IMR-90 (cell line): ENCODE data around the gene PRKCE. TPM values are rescaled to one million over a fixed set of nuclear protein-coding genes. Genes with fewer than 3 reads are reported as not detected.
A peak's percentile ranks its signal among the peaks of the same experiment; 100 is the strongest.

ENCODE experiments used
- ATAC-seq: fragments of 200-7000 bp; cut with Tn5 transposase; 2 replicates; pipeline ENCODE4 v1.9.1; 2020; ENCODE audit warnings: low read depth, mild to moderate bottlenecking, moderate library complexity
- BruUV-seq: library from RNA; stranded (reverse); fragments of 400-500 nt; replicated peaks from 2 replicates; lab custom pipeline; 2021; lab: Mats Ljungman, UMichigan
- CTCF ChIA-PET: fragments of 300-600 bp; formaldehyde crosslinking; extraction: SDS; loops from one replicate; lab custom pipeline; 2021; ENCODE audit warnings: antibody characterized with exemption; lab: Yijun Ruan, JAX
- POLR2A ChIA-PET: fragments of 300-600 bp; sonication (Branson Sonifier 250); formaldehyde crosslinking; loops from one replicate; lab custom pipeline; 2022; ENCODE audit warnings: antibody characterized with exemption; ENCODE audit not compliant: unreplicated experiment; lab: Charles Lee
- DNase-seq: peaks from one replicate; pipeline ENCODE4 v3.0.0; 2013
- H2AFZ ChIP-seq: replicated peaks from 2 replicates; pipeline ENCODE3; 2013; ENCODE audit warnings: low read length, mild to moderate bottlenecking; ENCODE audit not compliant: poor library complexity
- H2AK5ac ChIP-seq: 2 replicates; pipeline ENCODE4 v1.6.1; 2013; ENCODE audit warnings: low read depth, low read length, inconsistent platforms
- H2AK9ac ChIP-seq: replicated peaks from 2 replicates; pipeline ENCODE3; 2013; ENCODE audit warnings: mild to moderate bottlenecking, low read depth, low read length, moderate library complexity; ENCODE audit not compliant: poor library complexity
- H2BK120ac ChIP-seq: 2 replicates; pipeline ENCODE4 v1.6.1; 2013; ENCODE audit warnings: low read depth, low read length, inconsistent platforms
- H2BK15ac ChIP-seq: 3 replicates; pipeline ENCODE4 v1.6.1; 2013; ENCODE audit warnings: low read depth, low read length, inconsistent platforms
- H2BK20ac ChIP-seq: 2 replicates; pipeline ENCODE4 v1.6.1; 2013; ENCODE audit warnings: low read depth, mild to moderate bottlenecking, inconsistent platforms, low read length, moderate library complexity
- H2BK5ac ChIP-seq: 2 replicates; pipeline ENCODE4 v1.6.1; 2013; ENCODE audit warnings: mild to moderate bottlenecking, low read depth, low read length, inconsistent platforms; ENCODE audit not compliant: poor library complexity, severe bottlenecking
- H3K14ac ChIP-seq: replicated peaks from 2 replicates; pipeline ENCODE4 v1.6.1; 2013; ENCODE audit warnings: low read depth, low read length, inconsistent platforms
- H3K18ac ChIP-seq: 2 replicates; pipeline ENCODE4 v1.6.1; 2013; ENCODE audit warnings: low read depth, low read length, control low read depth
- H3K23ac ChIP-seq: 2 replicates; pipeline ENCODE4 v1.6.1; 2013; ENCODE audit warnings: low read depth, low read length, inconsistent platforms
- H3K27ac ChIP-seq: 2 replicates; pipeline ENCODE4 v1.5.1; 2013; ENCODE audit warnings: mild to moderate bottlenecking, control low read depth, low read length; ENCODE audit not compliant: insufficient read depth
- H3K27me3 ChIP-seq: 2 replicates; pipeline ENCODE4 v1.6.1; 2013; ENCODE audit warnings: low read length; ENCODE audit not compliant: control insufficient read depth, insufficient read depth
- H3K36me3 ChIP-seq: 2 replicates; pipeline ENCODE4 v1.6.1; 2013; ENCODE audit warnings: low read length, mixed read lengths; ENCODE audit not compliant: control insufficient read depth, insufficient read depth
- H3K4ac ChIP-seq: 2 replicates; pipeline ENCODE4 v1.6.1; 2013; ENCODE audit warnings: low read depth, low read length, inconsistent platforms
- H3K4me1 ChIP-seq: 2 replicates; pipeline ENCODE4 v1.6.1; 2013; ENCODE audit warnings: low read length, mixed read lengths; ENCODE audit not compliant: control insufficient read depth, insufficient read depth
- H3K4me2 ChIP-seq: 2 replicates; pipeline ENCODE4 v1.6.1; 2013; ENCODE audit warnings: low read depth, mild to moderate bottlenecking, control low read depth, low read length, moderate library complexity
- H3K4me3 ChIP-seq: 2 replicates; pipeline ENCODE4 v1.5.1; 2013; ENCODE audit warnings: low read depth, mild to moderate bottlenecking, control low read depth, low read length, moderate library complexity; ENCODE audit not compliant: insufficient read depth
- H3K56ac ChIP-seq: 2 replicates; pipeline ENCODE4 v1.6.1; 2013; ENCODE audit warnings: low read length, inconsistent platforms; ENCODE audit not compliant: insufficient read depth; ENCODE audit errors: extremely low read depth
- H3K79me1 ChIP-seq, 2 experiments: 2 replicates each; pipeline ENCODE4 v1.6.1; 2013; ENCODE audit warnings: low read length in 2 of 2, inconsistent platforms in 1 of 2, low read depth in 1 of 2
- H3K9ac ChIP-seq: 2 replicates; pipeline ENCODE4 v1.6.1; 2013; ENCODE audit warnings: low read depth, low read length, control low read depth
- H3K9me1 ChIP-seq: 2 replicates; pipeline ENCODE4 v1.6.1; 2013; ENCODE audit warnings: low read length, inconsistent platforms; ENCODE audit not compliant: insufficient read depth
- H3K9me3 ChIP-seq: 2 replicates; pipeline ENCODE4 v1.6.1; 2013; ENCODE audit warnings: low read length; ENCODE audit not compliant: control insufficient read depth, insufficient read depth
- H4K20me1 ChIP-seq: 2 replicates; pipeline ENCODE4 v1.6.1; 2013; ENCODE audit warnings: low read length, inconsistent platforms; ENCODE audit not compliant: insufficient read depth
- H4K5ac ChIP-seq: 2 replicates; pipeline ENCODE4 v1.6.1; 2013; ENCODE audit warnings: mild to moderate bottlenecking, low read depth, low read length, control low read depth
- H4K8ac ChIP-seq, 2 experiments: 2 replicates each; pipeline ENCODE4 v1.6.1; 2013; ENCODE audit warnings: low read depth in 2 of 2, low read length in 2 of 2, control low read depth in 1 of 2, inconsistent platforms in 1 of 2
- H4K91ac ChIP-seq: 2 replicates; pipeline ENCODE4 v1.6.1; 2013; ENCODE audit warnings: low read depth, low read length, inconsistent platforms; ENCODE audit not compliant: insufficient read depth
- CEBPB ChIP-seq: IDR thresholded peaks from 2 replicates; pipeline ENCODE4 v1.6.1; 2012; ENCODE audit warnings: low read depth, low read length, improper control_type of control experiment
- MXI1 ChIP-seq: IDR thresholded peaks from 2 replicates; pipeline ENCODE4 v1.6.1; 2012; ENCODE audit warnings: low read depth, mild to moderate bottlenecking, low read length, moderate library complexity, borderline replicate concordance
- NFE2L2 ChIP-seq: fragments of 150-350 bp; IDR thresholded peaks from 2 replicates; pipeline ENCODE4 v1.6.1; 2016; ENCODE audit warnings: low read depth, mild to moderate bottlenecking, low read length
- RFX5 ChIP-seq: IDR thresholded peaks from 2 replicates; pipeline ENCODE4 v1.8.0; 2012; ENCODE audit warnings: low read depth, mild to moderate bottlenecking, low read length, moderate library complexity
- SMC3 ChIP-seq: fragments of 150-350 bp; IDR thresholded peaks from 2 replicates; pipeline ENCODE4 v1.6.1; 2016; ENCODE audit warnings: low read depth, mild to moderate bottlenecking, antibody characterized with exemption, low read length, moderate library complexity
- USF2 ChIP-seq: fragments of 150-350 bp; IDR thresholded peaks from 2 replicates; pipeline ENCODE4 v1.6.1; 2017; ENCODE audit warnings: mild to moderate bottlenecking, antibody characterized with exemption, low read length, low read depth
- WGBS, 2 experiments: methylation state at CpG; one replicate each; pipeline versions ENCODE4 v1.1.5 to v1.1.7; 2013; ENCODE audit warnings: missing lambda C conversion rate in 2 of 2; ENCODE audit not compliant: insufficient read length in 1 of 2; ENCODE audit errors: extremely low coverage in 2 of 2; 5-methylcytosine and 5-hydroxymethylcytosine counted together
- dilution Hi-C: fragments of 300-500 bp; cut with HindIII; formaldehyde crosslinking; loops from one replicate; pipeline ENCODE4 v1.14.3; 2018; ENCODE audit warnings: low sequenced_read_pairs; ENCODE audit not compliant: unreplicated experiment
- in situ Hi-C: fragments of 300-500 bp; cut with MboI; formaldehyde crosslinking; loops from 3 replicates; pipeline ENCODE4 v1.14.3; 2019; ENCODE audit warnings: low sequenced_read_pairs, inconsistent platforms, mixed read lengths
- intact Hi-C: fragments of 100-400 bp; cut with micrococcal nuclease; formaldehyde crosslinking; loops from 2 replicates; pipeline ENCODE4 v1.10.0; 2022
- polyA plus RNA-seq, 3 experiments: library from polyadenylated mRNA; depleted of rRNA; stranded (reverse); fragments of >200 nt; gene quantifications; 2 replicates each; pipeline ENCODE4 v1.2.3, GENCODE V29; 2012; ENCODE audit warnings: low replicate concordance in 1 of 3
- total RNA-seq: library from RNA; depleted of rRNA; stranded (reverse); fragments of >200 nt; gene quantifications from 2 replicates; pipeline ENCODE4 v1.2.3, GENCODE V29; 2012

PRKCE gene
- total and polyA plus RNA-seq, 2 of the 4 experiments (the other 2 are of a cell fraction): 8.1 to 32.4 TPM

- H3K23ac ChIP-seq: no peak overlapping the region
- no peaks in the 10 kb centered on the region for H3K36me3 ChIP-seq
- ATAC-seq (peak; percentile 33; the same call in 1 of the 2 replicates), DNase-seq (peak; percentile 13)
- no peak overlapping the region for H4K5ac ChIP-seq
- BruUV-seq: no TSS peak
- H2AK5ac ChIP-seq: no peak overlapping the region
- H3K56ac ChIP-seq: no peak overlapping the region
- H4K8ac ChIP-seq: no peak overlapping the region
- peaks cover 10% of the 10 kb centered on the region for H4K20me1 ChIP-seq
- no peak overlapping the region for H2BK5ac ChIP-seq
- no peak for TF ChIP-seq NFE2L2
- no peak for TF ChIP-seq RFX5
- no peak for TF ChIP-seq SMC3
- TF ChIP-seq USF2: no peak
- TF ChIP-seq CEBPB: no peak
- TF ChIP-seq MXI1: no peak
- dilution Hi-C loops: no loop called here
- peaks cover 8 to 17% of the 10 kb centered on the region in 2 experiments; a peak in 2 of 4 replicates for H3K79me1 ChIP-seq
- no peak overlapping the region for H3K4me2 ChIP-seq
- WGBS, 2 experiments: no CpG with 5 or more reads among the region's 5 CpGs
- H3K18ac ChIP-seq: no peak overlapping the region
- no peak overlapping the region for H3K4ac ChIP-seq
- no peaks in the 10 kb centered on the region for H3K9me3 ChIP-seq
- intact Hi-C loops: no loop called here
- no peak overlapping the region for H2AFZ ChIP-seq
- POLR2A ChIA-PET: no interaction called here
- no peak overlapping the region for H3K27ac ChIP-seq
- H3K14ac ChIP-seq: no peak overlapping the region
- no peak overlapping the region for H2BK20ac ChIP-seq
- no peak overlapping the region for H4K91ac ChIP-seq
- no peak overlapping the region for H3K9ac ChIP-seq
- H2BK120ac ChIP-seq: no peak overlapping the region
- CTCF ChIA-PET: interaction anchor here (0.9 kb wide), 1 partner anchor 13 kb away, joined by 3 read pairs; no protein-coding TSS in a partner anchor
- H2AK9ac ChIP-seq: no peak overlapping the region
- in situ Hi-C loops: no loop called here
- H3K27me3 ChIP-seq: no peaks in the 10 kb centered on the region
- peaks cover 11% of the 10 kb centered on the region for H3K9me1 ChIP-seq
- no peak overlapping the region for H3K4me3 ChIP-seq
- no peak overlapping the region for H2BK15ac ChIP-seq
- H3K4me1 ChIP-seq: peaks cover 11% of the 10 kb centered on the region
Observed at GRCh38 chr2:45822272-45822630, 170.8 kb downstream of the PRKCE start.
